Measurements from ENCODE around the gene C1QL3.

- TF ChIP-seq JUN (CRISPR knock-in tag; IDR thresholded peaks at IDR 0.05) (no peak), CTCF (IDR thresholded peaks at IDR 0.05) (no peak), ESRRA (CRISPR knock-in tag; IDR thresholded peaks at IDR 0.05; ENCODE audit: borderline replicate concordance) (no peak), ELF4 (CRISPR knock-in tag; IDR thresholded peaks at IDR 0.05; ENCODE audit: low read depth) (no peak), ZNF423 (CRISPR knock-in tag; IDR thresholded peaks at IDR 0.05) (no peak), SOX15 (CRISPR knock-in tag; IDR thresholded peaks at IDR 0.05) (no peak)
Observed at GRCh38 chr10:16565604-16566003, 43.9 kb upstream of the C1QL3 start.
